Endothelial cell of umbilical vein (primary cell): ENCODE measurements around the gene ETNK1.

ENCODE experiments used
- CTCF ChIP-seq, 2 donors: IDR thresholded peaks; 1 replicate in 1 of 2; 2 replicates in 1 of 2; pipeline ENCODE4 v1.5.1; 2011; ENCODE audit warnings: low read length in 2 of 2, mild to moderate bottlenecking in 2 of 2, moderate library complexity in 2 of 2, control low read depth in 1 of 2, inconsistent platforms in 1 of 2, low read depth in 1 of 2; ENCODE audit not compliant: insufficient read depth in 1 of 2; ENCODE audit errors: extremely low read depth in 1 of 2
- EZH2 ChIP-seq: IDR thresholded peaks from 2 replicates; pipeline ENCODE4 v1.6.1; 2012; ENCODE audit warnings: borderline replicate concordance, low read depth, mild to moderate bottlenecking, moderate library complexity, low read length, inconsistent platforms; ENCODE audit not compliant: severe bottlenecking
- FOS ChIP-seq: IDR thresholded peaks from 2 replicates; pipeline ENCODE4 v1.6.1; 2011; ENCODE audit warnings: mild to moderate bottlenecking, low read length, moderate library complexity, borderline replicate concordance; ENCODE audit not compliant: insufficient read depth
- GATA2 ChIP-seq: IDR thresholded peaks from 2 replicates; pipeline ENCODE4 v1.7.0; 2011; ENCODE audit warnings: low read depth, mild to moderate bottlenecking, moderate library complexity, mixed read lengths, low read length; ENCODE audit not compliant: insufficient read length, insufficient read depth
- JUN ChIP-seq: IDR thresholded peaks from 2 replicates; pipeline ENCODE4 v1.6.1; 2011; ENCODE audit warnings: borderline replicate concordance, low read depth; ENCODE audit not compliant: insufficient read length, insufficient read depth
- MAX ChIP-seq: IDR thresholded peaks from 2 replicates; pipeline ENCODE4 v1.6.1; 2011; ENCODE audit not compliant: insufficient read depth, insufficient read length
- MYC ChIP-seq: IDR thresholded peaks from one replicate; pipeline ENCODE4 v1.6.1; 2011; ENCODE audit warnings: mild to moderate bottlenecking, low read depth, low read length
- POLR2A ChIP-seq: IDR thresholded peaks from 2 replicates; pipeline ENCODE4 v1.6.1; 2012; ENCODE audit warnings: low read depth, mild to moderate bottlenecking, control low read depth, low read length
- POLR2AphosphoS5 ChIP-seq: IDR thresholded peaks from 2 replicates; pipeline ENCODE4 v1.6.1; 2012; ENCODE audit warnings: low read depth, mild to moderate bottlenecking, control low read depth, low read length, moderate library complexity; ENCODE audit not compliant: insufficient read depth

GRCh38 chr12:22722081-22722480, 97.1 kb downstream of the ETNK1 start:
- no peak for TF ChIP-seq POLR2A
- TF ChIP-seq CTCF (IDR thresholded peaks at IDR 0.05; ENCODE audit: extremely low read depth in 1 of 2, insufficient read depth in 1 of 2, low read depth in 1 of 2, low read length in 2 of 2), result no peak
- no peak for TF ChIP-seq POLR2AphosphoS5
- TF ChIP-seq FOS, result no peak
- TF ChIP-seq EZH2, result no peak
- TF ChIP-seq JUN, result no peak
- no peak for TF ChIP-seq GATA2
- TF ChIP-seq MYC, result no peak
- no peak for TF ChIP-seq MAX
